Measurements from ENCODE around the gene STK32A.

The STK32A gene

DNA sequence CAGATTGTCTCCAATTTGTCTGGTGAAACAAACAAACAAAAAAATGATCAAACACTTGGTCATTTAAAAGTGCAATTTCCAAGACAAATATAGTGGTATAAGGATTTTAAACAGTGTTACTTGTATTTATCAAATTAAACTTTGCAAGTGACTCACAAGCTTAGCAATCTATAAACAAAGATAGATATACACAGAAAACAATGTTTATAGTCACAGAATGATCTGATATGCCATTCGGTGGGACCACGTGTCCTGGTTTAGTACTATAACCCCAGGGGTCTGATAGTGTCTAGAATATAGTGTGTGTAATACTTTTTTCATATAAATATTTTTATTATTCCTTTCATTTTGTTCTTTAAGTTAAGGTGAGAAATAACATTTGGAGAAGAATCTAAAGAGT, 183.8 kb downstream of the STK32A start:
- DNase-seq (ENCODE audit: low read depth) = no peak

DNA sequence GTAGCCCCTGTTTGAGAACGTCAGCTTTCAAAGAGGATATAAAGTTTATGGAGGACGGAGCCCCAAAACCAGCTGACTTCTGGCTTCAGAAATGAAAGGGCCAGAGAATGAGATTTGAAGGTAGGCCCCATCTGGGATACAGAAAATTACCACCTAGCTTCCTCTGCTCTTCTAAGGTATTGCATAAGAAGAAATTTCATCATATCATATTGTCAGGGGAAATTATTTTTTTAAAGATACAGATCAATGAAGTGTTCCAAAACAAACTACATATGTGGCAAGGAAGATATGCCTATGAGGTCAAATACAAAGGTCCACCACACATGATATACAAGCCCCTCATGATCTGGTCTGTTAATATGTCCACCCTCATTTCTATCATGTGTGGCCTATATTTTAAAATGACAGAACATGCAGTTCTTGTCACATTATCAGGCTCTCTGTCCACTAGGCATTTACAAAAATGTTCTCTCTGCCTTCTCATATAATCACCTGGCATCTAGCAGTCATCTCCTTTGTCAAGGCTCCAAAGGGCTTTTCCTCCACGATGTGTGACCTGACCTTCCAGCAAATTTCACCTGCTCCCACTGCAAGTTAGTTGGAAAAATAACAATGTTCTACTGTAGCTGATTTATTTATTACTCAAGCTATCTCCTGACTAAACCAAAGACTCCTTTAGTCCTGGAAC, 192.0 kb downstream of the STK32A start:
- no peak for DNase-seq (ENCODE audit: low read depth)

DNA sequence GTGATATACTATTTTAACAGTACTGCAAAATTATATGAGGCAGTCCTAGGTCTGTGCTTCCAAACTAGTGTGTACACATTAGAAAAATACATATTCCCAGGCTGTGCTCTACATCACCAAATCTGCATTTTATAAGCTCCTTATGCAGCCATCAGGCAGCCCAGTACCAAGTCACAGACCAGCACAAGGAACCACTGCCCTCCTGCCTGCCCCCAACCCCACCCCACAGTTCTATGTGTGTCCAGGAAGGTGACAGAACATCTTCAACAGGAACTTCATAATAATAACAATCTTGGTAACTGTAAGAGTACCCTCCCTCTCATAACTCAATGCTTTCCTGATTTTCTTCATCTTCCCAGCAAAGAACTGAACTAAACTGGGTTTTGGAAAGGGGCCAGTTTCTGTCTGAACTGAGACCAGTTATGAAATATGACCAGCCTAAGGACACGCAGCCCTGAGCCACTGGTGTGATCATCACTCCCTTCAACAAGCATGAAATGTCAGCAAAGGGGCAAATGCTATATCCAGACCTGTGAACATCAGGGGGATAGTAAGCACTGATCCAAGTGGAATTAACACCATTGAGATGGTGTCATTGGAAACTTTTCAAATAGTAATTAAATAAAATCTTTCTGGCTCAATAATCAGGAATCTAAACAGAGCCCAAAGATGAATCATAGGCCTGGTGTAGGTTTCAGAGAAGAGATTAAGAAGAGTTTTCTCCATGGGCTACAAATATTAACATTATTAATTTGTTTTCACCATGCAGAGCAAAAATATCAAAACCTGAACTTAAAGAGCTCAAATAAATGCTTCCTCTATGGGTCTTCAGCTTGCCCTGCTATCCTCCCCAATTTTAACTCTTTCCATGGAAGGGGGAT, 192.9 kb downstream of the STK32A start:
- DNase-seq (ENCODE audit: low read depth) = peak; percentile 27

DNA sequence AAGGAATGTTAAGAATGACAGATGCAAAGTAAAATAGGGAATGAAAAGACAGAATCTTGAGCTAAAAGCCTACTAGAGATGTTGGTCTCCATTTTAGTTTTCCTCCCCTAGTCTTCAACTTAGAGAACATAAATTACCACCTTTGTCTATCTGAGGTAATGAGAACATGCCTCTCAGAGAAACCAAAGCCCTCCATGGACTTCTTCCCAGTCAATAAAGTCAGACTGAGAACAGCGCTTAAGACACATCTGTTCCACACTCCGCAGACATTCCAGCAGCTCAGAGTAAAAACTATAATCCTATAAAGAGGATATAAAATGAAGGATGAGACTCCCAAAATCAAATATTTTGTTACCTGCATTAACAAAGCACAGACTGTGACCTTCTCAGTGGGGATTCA, 195.8 kb downstream of the STK32A start:
- DNase-seq (ENCODE audit: low read depth) = no peak

DNA sequence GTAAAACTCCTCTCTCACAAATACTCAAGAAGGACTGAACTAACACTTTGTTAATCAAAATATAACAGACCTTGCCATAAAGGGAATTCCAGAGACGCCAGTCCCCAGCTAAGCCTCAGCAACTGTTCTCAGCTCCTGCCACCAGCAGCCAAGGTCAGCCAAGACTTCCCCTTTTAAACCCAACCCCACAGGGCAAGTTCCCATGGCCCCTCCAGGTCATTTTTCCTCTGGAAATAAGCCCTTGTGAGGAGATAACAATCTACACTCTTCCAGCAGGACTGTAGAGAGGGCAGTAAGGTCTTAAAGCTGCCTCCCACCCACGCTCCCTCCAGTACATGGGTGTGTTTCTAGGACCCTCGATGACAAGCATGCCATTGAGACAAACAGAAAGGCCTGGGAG, 196.8 kb downstream of the STK32A start:
- no peak for DNase-seq (ENCODE audit: low read depth)

DNA sequence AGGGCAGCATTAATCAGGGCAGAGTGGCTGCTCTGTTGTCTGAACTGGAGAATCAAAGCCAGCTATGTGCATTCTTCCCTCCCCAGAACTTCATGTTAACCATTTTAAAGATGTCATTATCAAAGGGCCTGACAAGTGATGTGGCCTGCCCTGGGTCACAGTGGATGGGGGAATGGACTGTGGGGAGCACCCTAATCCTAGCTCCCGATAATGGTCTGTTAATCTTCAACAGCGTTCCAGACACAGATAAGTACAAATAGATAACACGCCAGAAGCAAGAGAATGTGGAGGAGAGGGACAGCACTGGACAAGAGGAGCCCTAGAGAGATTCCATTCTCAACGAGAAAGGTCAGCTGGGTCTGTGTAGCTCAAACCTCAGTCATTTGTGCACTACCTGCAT, 197.5 kb downstream of the STK32A start:
- no peak for DNase-seq (ENCODE audit: low read depth)

DNA sequence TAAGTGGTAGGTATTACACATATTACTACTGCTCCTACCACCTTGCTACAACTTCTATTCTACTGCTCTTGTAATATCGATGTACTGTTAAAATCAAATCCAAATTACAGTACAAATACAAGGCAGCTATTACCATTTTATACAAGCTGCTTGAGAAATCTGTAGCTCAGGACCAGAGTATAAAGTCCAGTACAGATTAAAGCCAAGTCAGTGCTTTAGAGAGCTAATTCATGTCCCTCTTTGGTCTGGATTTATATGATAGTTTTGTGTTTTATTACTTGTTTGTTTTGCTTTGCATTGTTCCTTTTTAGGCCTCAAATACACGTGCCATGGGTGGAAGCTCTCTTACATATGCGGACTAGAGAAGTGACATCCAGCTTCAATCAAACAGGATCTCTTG, 199.2 kb downstream of the STK32A start:
- DNase-seq (ENCODE audit: low read depth) = no peak

DNA sequence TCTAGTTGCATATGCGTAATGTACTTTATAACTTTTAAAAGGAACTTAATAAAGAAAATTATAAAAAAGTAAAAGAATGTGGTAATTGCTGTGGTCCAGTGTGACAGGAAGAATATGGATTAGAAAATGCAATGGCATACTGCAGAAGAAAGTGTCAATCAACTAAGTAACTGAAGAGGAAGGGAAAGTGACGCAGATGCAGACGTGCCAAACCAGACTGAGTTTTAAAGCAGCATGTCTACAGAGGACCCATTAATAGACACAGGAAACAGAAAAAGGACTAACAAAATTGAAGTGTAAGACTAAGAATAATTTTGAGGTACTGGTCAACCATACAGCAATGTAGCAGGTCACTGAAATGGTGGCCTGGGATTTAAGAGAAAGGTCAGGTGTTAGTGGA, 201.8 kb downstream of the STK32A start:
- DNase-seq (ENCODE audit: low read depth) = no peak

DNA sequence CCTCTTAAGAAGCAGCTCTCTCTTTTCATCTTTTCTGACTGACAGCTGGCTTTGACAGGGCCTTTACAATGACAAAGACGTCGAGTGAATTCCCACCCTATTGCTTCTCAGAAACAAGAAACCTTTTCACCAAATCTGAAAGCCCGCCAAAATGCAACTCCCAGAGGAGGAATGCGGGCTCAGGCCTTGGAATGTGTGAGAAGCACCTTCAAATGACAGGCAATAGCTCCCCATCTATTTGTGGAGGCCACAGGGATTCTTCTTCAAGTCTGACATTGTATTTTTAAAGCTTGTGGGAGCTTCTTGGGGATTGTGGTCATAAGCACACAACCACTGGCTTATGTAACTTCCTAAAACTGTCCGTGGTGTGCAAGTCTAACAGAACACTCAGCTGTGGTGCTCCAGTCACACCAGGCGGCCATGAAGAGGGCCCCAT, 202.4 kb downstream of the STK32A start:
- peak; percentile 24 for DNase-seq (ENCODE audit: low read depth)

Data from EH (cell line).